ENCODE results near the gene HDAC4. TPM values are rescaled to one million over a fixed set of nuclear protein-coding genes. Genes with fewer than 3 reads are reported as not detected.
A peak's percentile ranks its signal among the peaks of the same experiment; 100 is the strongest.

HDAC4 gene
- total and polyA plus RNA-seq, 2 of the 8 experiments (the other 6 are each of a cell fraction or from before 2014, with no cell fraction given), result 15.4 to 31.5 TPM

GRCh38 chr2:239290618-239291474 lies 110.0 kb downstream of the HDAC4 start (continued):
- TF ChIP-seq CHD7 (IDR thresholded peaks at IDR 0.05; ENCODE audit: insufficient replicate concordance, low read length) (no peak), CBX5 (IDR thresholded peaks at IDR 0.05; ENCODE audit: low read depth, low read length) (no peak), KDM1A (IDR thresholded peaks at IDR 0.05; ENCODE audit: borderline replicate concordance, low read length) (no peak), NRF1 (IDR thresholded peaks at IDR 0.05; ENCODE audit: low read depth, low read length) (no peak), ATF3 (IDR thresholded peaks at IDR 0.05; ENCODE audit: insufficient read depth, low read depth, low read length) (no peak), YY1 (IDR thresholded peaks at IDR 0.05; ENCODE audit: low read depth, low read length) (0 out of 2 replicates have a peak, but pooled peaks have one; percentile 15), KDM4A (IDR thresholded peaks at IDR 0.05; ENCODE audit: low read depth, low read length, severe bottlenecking) (no peak), TAF7 (optimal IDR thresholded peaks at IDR 0.05; ENCODE audit: borderline replicate concordance, low read depth, low read length) (no peak), EZH2 (IDR thresholded peaks at IDR 0.05; ENCODE audit: low read depth, low read length, severe bottlenecking) (no peak)

All from H1 (cell line).